Transverse colon (tissue), 4 donors: ENCODE data around the gene TRIM3. TPM values are rescaled to one million over a fixed set of nuclear protein-coding genes. Genes with fewer than 3 reads are reported as not detected.
A peak's percentile ranks its signal among the peaks of the same experiment; 100 is the strongest.

Experiments
- DNase-seq: peaks from one replicate; pipeline ENCODE4 v3.0.0-alpha.2; 2019
- H3K27ac ChIP-seq, 4 donors: fragments of 200-600 bp; sonication (generic); 2 replicates each; pipeline ENCODE4 v1.5.1; 2016 to 2018; ENCODE audit warnings: inconsistent platforms in 4 of 4
- H3K27me3 ChIP-seq: fragments of 200-600 bp; sonication (generic); 2 replicates; pipeline ENCODE4 v1.5.1; 2017; ENCODE audit warnings: inconsistent platforms
- H3K36me3 ChIP-seq, 4 donors: fragments of 200-600 bp; sonication (generic); 2 replicates each; pipeline ENCODE4 v1.5.1; 2017 to 2019; ENCODE audit warnings: inconsistent platforms in 4 of 4
- H3K4me1 ChIP-seq, 4 donors: fragments of 200-600 bp; sonication (generic); 2 replicates each; pipeline ENCODE4 v1.5.1; 2017 to 2020; ENCODE audit warnings: inconsistent platforms in 4 of 4
- H3K4me3 ChIP-seq, 4 donors: fragments of 200-600 bp; sonication (generic); 1 replicate in 1 of 4; 2 replicates in 3 of 4; pipeline versions ENCODE4 v1.5.1 to v1.6.1; 2017 to 2019; ENCODE audit warnings: inconsistent platforms in 4 of 4
- H3K9me3 ChIP-seq, 2 donors: fragments of 200-600 bp; sonication (generic); 2 replicates each; pipeline ENCODE4 v1.5.1; 2017 to 2019; ENCODE audit warnings: inconsistent platforms in 2 of 2
- CTCF ChIP-seq, 5 experiments: fragments of 200-600 bp in 3 of 5; fragments of 450-650 bp in 2 of 5; sonication (generic) in 3 of 5; IDR thresholded peaks; 1 replicate in 2 of 5; 2 replicates in 3 of 5; pipeline ENCODE4 v1.5.1; 2016 to 2017; ENCODE audit warnings: antibody characterized with exemption in 5 of 5, inconsistent platforms in 3 of 5, mild to moderate bottlenecking in 2 of 5, moderate library complexity in 1 of 5
- EP300 ChIP-seq: sonication (generic); formaldehyde crosslinking; IDR thresholded peaks from one replicate; pipeline ENCODE4 v1.6.1; 2017; ENCODE audit warnings: antibody characterized with exemption, low read depth
- POLR2A ChIP-seq: fragments of 450-650 bp; IDR thresholded peaks from one replicate; pipeline ENCODE4 v1.6.1; 2016; ENCODE audit warnings: antibody characterized with exemption, mild to moderate bottlenecking, moderate library complexity
- POLR2AphosphoS5 ChIP-seq, 3 donors: sonication (generic); formaldehyde crosslinking; IDR thresholded peaks; one replicate each; pipeline ENCODE4 v1.6.1; 2016; ENCODE audit warnings: antibody characterized with exemption in 3 of 3
- WGBS, 2 donors: methylation state at CpG; one replicate each; pipeline ENCODE4 v1.1.5; 2018; ENCODE audit warnings: low coverage in 1 of 2; 5-methylcytosine and 5-hydroxymethylcytosine counted together
- in situ Hi-C, 4 donors: fragments of 200-750 bp; cut with MboI; loops; one replicate each; pipeline versions ENCODE4 v1.15.0 to v1.15.1; 2017; ENCODE audit warnings: low sequenced_read_pairs in 3 of 4, low pct_ligation_motif_present in 1 of 4, low pct_unique_long_range_greater_than_20kb in 1 of 4
- intact Hi-C: fragments of 100-400 bp; cut with DNase I; formaldehyde crosslinking; loops from one replicate; pipeline ENCODE4 v1.15.1; 2023; ENCODE audit warnings: low total_unique reads
- total RNA-seq, 4 donors: library from RNA; depleted of rRNA; stranded (reverse); fragments of >200 nt; gene quantifications; one replicate each; pipeline ENCODE4 v1.1.0, GENCODE V29; 2016

The TRIM3 gene
- total RNA-seq, 4 donors from 2014 or later: 49.1 to 205 (median 67.9) TPM

GRCh38 chr11:6417907-6418556, 55.7 kb downstream of the TRIM3 start:
- TF ChIP-seq CTCF (IDR thresholded peaks at IDR 0.05): no peak
- no peak for TF ChIP-seq POLR2AphosphoS5 (IDR thresholded peaks at IDR 0.05)
- no peak for TF ChIP-seq EP300
- no peak for TF ChIP-seq POLR2A
- peaks cover 5 to 23% (median 11%) of the 10 kb centered on the region in 4 donors for H3K4me1 ChIP-seq
- no peak for DNase-seq
- 35 to 44% methylated on average over 6 to 7 of the region's 7 CpGs for WGBS, 2 donors
- H3K36me3 ChIP-seq: no peaks in the 10 kb centered on the region
- peak overlapping the region; percentile 85 to 94 (median 88) for H3K27ac ChIP-seq
- in situ Hi-C loops: no loop called here
- intact Hi-C loops: no loop called here
- H3K27me3 ChIP-seq: no peaks in the 10 kb centered on the region
- H3K4me3 ChIP-seq: peak overlapping the region; percentile 86 to 94 (median 91)
- H3K9me3 ChIP-seq: no peaks in the 10 kb centered on the region

- no peak for DNase-seq
- Histone ChIP-seq H3K27ac (no peak overlapping the region), H3K27me3 (no peaks in the 10 kb centered on the region), H3K9me3 (no peaks in the 10 kb centered on the region), H3K4me3 (no peak overlapping the region), H3K36me3 (no peaks in the 10 kb centered on the region), H3K4me1 (peaks cover 5 to 23% (median 11%) of the 10 kb centered on the region in 4 donors)
- in situ Hi-C loops (no loop called here), intact Hi-C loops (no loop called here)
- TF ChIP-seq EP300: no peak
- TF ChIP-seq CTCF (IDR thresholded peaks at IDR 0.05): no peak
- TF ChIP-seq POLR2A: no peak
- TF ChIP-seq POLR2AphosphoS5 (IDR thresholded peaks at IDR 0.05): no peak
- 83 to 86% methylated on average over 6 of the region's 6 CpGs for WGBS, 2 donors
Measured at GRCh38 chr11:6415797-6416196, 57.9 kb downstream of the TRIM3 start.

- H3K36me3 ChIP-seq: no peaks in the 10 kb centered on the region
- H3K9me3 ChIP-seq: no peaks in the 10 kb centered on the region
- no peak for TF ChIP-seq EP300
- TF ChIP-seq CTCF (IDR thresholded peaks at IDR 0.05): no peak
- TF ChIP-seq POLR2AphosphoS5 (IDR thresholded peaks at IDR 0.05): no peak
- no peak for TF ChIP-seq POLR2A
- intact Hi-C loops: no loop called here
- H3K4me3 ChIP-seq: no peak overlapping the region
- DNase-seq: no peak
- 70 to 83% methylated on average over 1 to 3 of the region's 3 CpGs for WGBS, 2 donors
- no peak overlapping the region for H3K27ac ChIP-seq
- peaks cover 4 to 21% (median 9%) of the 10 kb centered on the region in 4 donors for H3K4me1 ChIP-seq
- in situ Hi-C loops: no loop called here
- no peaks in the 10 kb centered on the region for H3K27me3 ChIP-seq
Measured at GRCh38 chr11:6414874-6415328, 58.8 kb downstream of the TRIM3 start.

- no peaks in the 10 kb centered on the region for H3K27me3 ChIP-seq
- no peak for DNase-seq
- intact Hi-C loops (no loop called here), in situ Hi-C loops (no loop called here)
- 86 to 95% methylated on average over 8 to 12 of the region's 12 CpGs for WGBS, 2 donors
- H3K4me1 ChIP-seq: peaks cover 0 to 15% (median 4%) of the 10 kb centered on the region in 4 donors
- no peaks in the 10 kb centered on the region for H3K36me3 ChIP-seq
- no peak for TF ChIP-seq EP300
- TF ChIP-seq POLR2A: no peak
- TF ChIP-seq CTCF (IDR thresholded peaks at IDR 0.05): no peak
- TF ChIP-seq POLR2AphosphoS5 (IDR thresholded peaks at IDR 0.05): no peak
- no peak overlapping the region for H3K4me3 ChIP-seq
- H3K27ac ChIP-seq: no peak overlapping the region
- no peaks in the 10 kb centered on the region for H3K9me3 ChIP-seq
Measured at GRCh38 chr11:6413791-6414201, 59.9 kb downstream of the TRIM3 start.
